ENCODE measurements around the gene MELK. TPM values are rescaled to one million over a fixed set of nuclear protein-coding genes. Genes with fewer than 3 reads are reported as not detected.

Gene MELK
- total RNA-seq, 1 experiment from 2014 or later = 33.3 TPM

DNA sequence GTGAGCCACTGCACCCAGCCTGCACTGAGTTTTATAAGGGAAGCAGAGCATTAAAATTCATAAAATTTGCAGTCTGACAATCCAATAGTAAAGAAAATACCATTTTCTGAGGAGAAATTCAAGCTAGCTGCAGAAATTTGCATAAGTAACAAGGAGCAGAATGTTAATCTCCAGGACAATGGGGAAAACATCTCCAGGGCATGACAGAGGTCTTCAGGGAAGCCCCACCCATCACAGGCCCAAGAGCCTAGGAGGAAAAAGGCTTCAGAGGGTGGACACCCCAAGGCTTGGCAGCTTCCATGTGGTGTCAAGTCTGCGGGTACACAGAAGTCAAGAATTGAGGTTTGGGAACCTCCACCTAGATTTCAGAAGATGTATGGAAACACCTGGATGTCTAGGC, 37.6 kb upstream of the MELK start:
- Mint-ChIP-seq H3K4me3 (ENCODE audit: unreplicated experiment) (no peak overlapping the region), H3K9me3 (ENCODE audit: unreplicated experiment) (no peaks in the 10 kb centered on the region), H3K36me3 (ENCODE audit: insufficient read depth, unreplicated experiment) (peaks cover 4% of the 10 kb centered on the region), H3K27ac (ENCODE audit: low read depth, unreplicated experiment) (no peak overlapping the region), H3K4me1 (ENCODE audit: insufficient read depth, unreplicated experiment) (no peaks in the 10 kb centered on the region), H3K27me3 (ENCODE audit: insufficient read depth, unreplicated experiment) (peaks cover 15% of the 10 kb centered on the region)
- ChIA-PET POLR2A (interaction anchor here (1.4 kb wide), 1 partner anchor 15 kb away, joined by 3 read pairs; no protein-coding TSS in a partner anchor), CTCF (interaction anchor here (0.6 to 1.6 kb wide), 2 partner anchors 85 to 128 kb away, joined by 3 to 4 read pairs; no protein-coding TSS in a partner anchor)
- DNase-seq (ENCODE audit: unreplicated experiment) = no peak
- intact Hi-C loops (cut with micrococcal nuclease) = no loop called here
- no TSS peak for BruUV-seq (replicated peaks)
- TF ChIP-seq, protein P1, sequence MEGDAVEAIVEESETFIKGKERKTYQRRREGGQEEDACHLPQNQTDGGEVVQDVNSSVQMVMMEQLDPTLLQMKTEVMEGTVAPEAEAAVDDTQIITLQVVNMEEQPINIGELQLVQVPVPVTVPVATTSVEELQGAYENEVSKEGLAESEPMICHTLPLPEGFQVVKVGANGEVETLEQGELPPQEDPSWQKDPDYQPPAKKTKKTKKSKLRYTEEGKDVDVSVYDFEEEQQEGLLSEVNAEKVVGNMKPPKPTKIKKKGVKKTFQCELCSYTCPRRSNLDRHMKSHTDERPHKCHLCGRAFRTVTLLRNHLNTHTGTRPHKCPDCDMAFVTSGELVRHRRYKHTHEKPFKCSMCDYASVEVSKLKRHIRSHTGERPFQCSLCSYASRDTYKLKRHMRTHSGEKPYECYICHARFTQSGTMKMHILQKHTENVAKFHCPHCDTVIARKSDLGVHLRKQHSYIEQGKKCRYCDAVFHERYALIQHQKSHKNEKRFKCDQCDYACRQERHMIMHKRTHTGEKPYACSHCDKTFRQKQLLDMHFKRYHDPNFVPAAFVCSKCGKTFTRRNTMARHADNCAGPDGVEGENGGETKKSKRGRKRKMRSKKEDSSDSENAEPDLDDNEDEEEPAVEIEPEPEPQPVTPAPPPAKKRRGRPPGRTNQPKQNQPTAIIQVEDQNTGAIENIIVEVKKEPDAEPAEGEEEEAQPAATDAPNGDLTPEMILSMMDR (IDR thresholded peaks at IDR 0.05; ENCODE audit: unreplicated experiment) = no peak

- TF ChIP-seq, protein P1 (IDR thresholded peaks at IDR 0.05; ENCODE audit: unreplicated experiment) = no peak
- no peak for DNase-seq (ENCODE audit: unreplicated experiment)
- intact Hi-C loops (cut with micrococcal nuclease) = no loop called here
- Mint-ChIP-seq H3K36me3 (ENCODE audit: insufficient read depth, unreplicated experiment) (peaks cover 4% of the 10 kb centered on the region), H3K27me3 (ENCODE audit: insufficient read depth, unreplicated experiment) (peaks cover 15% of the 10 kb centered on the region), H3K4me1 (ENCODE audit: insufficient read depth, unreplicated experiment) (no peaks in the 10 kb centered on the region), H3K27ac (ENCODE audit: low read depth, unreplicated experiment) (no peak overlapping the region), H3K4me3 (ENCODE audit: unreplicated experiment) (no peak overlapping the region), H3K9me3 (ENCODE audit: unreplicated experiment) (no peaks in the 10 kb centered on the region)
- BruUV-seq (replicated peaks) = no TSS peak
- CTCF ChIA-PET = interaction anchor here (0.6 kb wide), 1 partner anchor 69 kb away, joined by 3 read pairs; no protein-coding TSS in a partner anchor
- POLR2A ChIA-PET = interaction anchor here (0.6 kb wide), 2 partner anchors 7 to 138 kb away, joined by 3 to 6 read pairs; partner anchors contain the start of gene RNF38
Observed at GRCh38 chr9:36537861-36538260, 34.8 kb upstream of the MELK start.

DNA sequence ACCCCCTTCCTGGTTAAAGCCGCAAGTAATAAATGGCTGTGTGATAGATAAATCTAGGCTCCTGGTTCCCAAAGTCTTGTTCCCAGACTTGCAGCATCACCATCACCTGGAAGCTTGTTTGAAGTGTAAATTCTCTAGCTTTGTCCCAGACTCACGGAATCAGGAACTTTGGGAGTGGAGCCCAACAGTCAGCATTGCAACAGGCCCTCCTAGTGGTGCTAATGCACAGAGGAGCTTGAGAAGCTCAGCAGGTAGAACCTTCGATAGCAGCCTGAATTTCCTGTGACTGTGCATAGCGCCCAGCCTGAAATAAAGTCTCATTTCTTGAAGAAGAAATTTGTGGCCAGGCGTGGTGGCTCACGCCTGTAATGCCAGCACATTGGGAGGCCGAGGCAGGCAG, 30.3 kb upstream of the MELK start:
- TF ChIP-seq, protein P1 (IDR thresholded peaks at IDR 0.05; ENCODE audit: unreplicated experiment) = no peak
- Mint-ChIP-seq H3K9me3 (ENCODE audit: unreplicated experiment) (no peaks in the 10 kb centered on the region), H3K4me1 (ENCODE audit: insufficient read depth, unreplicated experiment) (peaks cover 10% of the 10 kb centered on the region), H3K27ac (ENCODE audit: low read depth, unreplicated experiment) (no peak overlapping the region), H3K36me3 (ENCODE audit: insufficient read depth, unreplicated experiment) (no peaks in the 10 kb centered on the region), H3K27me3 (ENCODE audit: insufficient read depth, unreplicated experiment) (peaks cover 3% of the 10 kb centered on the region), H3K4me3 (ENCODE audit: unreplicated experiment) (no peak overlapping the region)
- POLR2A ChIA-PET = interaction anchor here (1.4 kb wide), 1 partner anchor 120 kb away, joined by 3 read pairs; no protein-coding TSS in a partner anchor
- intact Hi-C loops (cut with micrococcal nuclease) = no loop called here
- no TSS peak for BruUV-seq (replicated peaks)
- no peak for DNase-seq (ENCODE audit: unreplicated experiment)
- CTCF ChIA-PET = interaction anchor here (0.5 to 0.7 kb wide), 3 partner anchors 12 to 411 kb away, joined by 3 to 5 read pairs (median 3); no protein-coding TSS in a partner anchor

- Mint-ChIP-seq H3K9me3 (ENCODE audit: unreplicated experiment) (no peaks in the 10 kb centered on the region), H3K36me3 (ENCODE audit: insufficient read depth, unreplicated experiment) (no peaks in the 10 kb centered on the region), H3K27ac (ENCODE audit: low read depth, unreplicated experiment) (peak overlapping the region; percentile 81), H3K27me3 (ENCODE audit: insufficient read depth, unreplicated experiment) (peaks cover 19% of the 10 kb centered on the region), H3K4me3 (ENCODE audit: unreplicated experiment) (no peak overlapping the region), H3K4me1 (ENCODE audit: insufficient read depth, unreplicated experiment) (peaks cover 10% of the 10 kb centered on the region)
- BruUV-seq (replicated peaks) = no TSS peak
- ChIA-PET POLR2A (interaction anchor here (1.4 to 2.2 kb wide), 2 partner anchors 58 to 121 kb away, joined by 3 to 12 read pairs; no protein-coding TSS in a partner anchor), CTCF (interaction anchor here (1.2 kb wide), 1 partner anchor 136 kb away, joined by 5 read pairs; no protein-coding TSS in a partner anchor)
- peak; percentile 78 for DNase-seq (ENCODE audit: unreplicated experiment)
- intact Hi-C loops (cut with micrococcal nuclease) = no loop called here
- TF ChIP-seq, protein P1 (IDR thresholded peaks at IDR 0.05; ENCODE audit: unreplicated experiment) = no peak
Observed at GRCh38 chr9:36543916-36544315, 28.8 kb upstream of the MELK start.

All from MCF 10A (cell line).